GM21381 (cell line): ENCODE data around the gene ZCWPW1.
"Not testable (repeated sequence)": the region's sequence is repeated elsewhere in the genome, so short reads cannot be mapped to it uniquely, and the experiment has no call there.

Source experiments
- ATAC-seq: cut with Tn5 transposase; IDR thresholded peaks from one replicate; pipeline ENCODE4 v1.9.1; 2021; ENCODE audit warnings: mild to moderate bottlenecking, moderate library complexity; ENCODE audit not compliant: unreplicated experiment

ZCWPW1 gene

DNA sequence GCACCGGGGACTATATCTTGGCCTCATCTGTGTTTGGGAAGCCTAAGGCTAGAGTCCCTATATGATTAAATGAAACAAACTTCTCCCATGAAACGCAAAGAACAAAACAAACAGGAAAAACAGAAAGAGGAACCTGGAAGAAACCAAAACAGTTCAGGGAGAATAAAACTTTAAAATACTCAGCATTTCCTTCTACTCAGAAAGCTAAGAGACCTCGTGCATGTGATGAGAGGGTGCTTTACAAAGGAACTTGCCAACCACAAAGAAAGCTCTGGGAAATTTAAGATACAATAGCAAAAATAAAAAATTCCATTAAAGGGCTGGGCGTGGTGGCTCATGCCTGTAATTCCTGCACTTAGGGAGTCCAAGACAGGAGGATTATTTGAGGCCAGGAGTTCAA lies 48.3 kb downstream of the ZCWPW1 start:
- ATAC-seq = no peak

GRCh38 chr7:100378114-100378755 lies 50.3 kb downstream of the ZCWPW1 start:
- ATAC-seq = no peak

GRCh38 chr7:100376066-100376465 lies 52.4 kb downstream of the ZCWPW1 start:
- no peak for ATAC-seq

GRCh38 chr7:100374601-100375000 lies 53.9 kb downstream of the ZCWPW1 start:
- ATAC-seq = no peak

DNA sequence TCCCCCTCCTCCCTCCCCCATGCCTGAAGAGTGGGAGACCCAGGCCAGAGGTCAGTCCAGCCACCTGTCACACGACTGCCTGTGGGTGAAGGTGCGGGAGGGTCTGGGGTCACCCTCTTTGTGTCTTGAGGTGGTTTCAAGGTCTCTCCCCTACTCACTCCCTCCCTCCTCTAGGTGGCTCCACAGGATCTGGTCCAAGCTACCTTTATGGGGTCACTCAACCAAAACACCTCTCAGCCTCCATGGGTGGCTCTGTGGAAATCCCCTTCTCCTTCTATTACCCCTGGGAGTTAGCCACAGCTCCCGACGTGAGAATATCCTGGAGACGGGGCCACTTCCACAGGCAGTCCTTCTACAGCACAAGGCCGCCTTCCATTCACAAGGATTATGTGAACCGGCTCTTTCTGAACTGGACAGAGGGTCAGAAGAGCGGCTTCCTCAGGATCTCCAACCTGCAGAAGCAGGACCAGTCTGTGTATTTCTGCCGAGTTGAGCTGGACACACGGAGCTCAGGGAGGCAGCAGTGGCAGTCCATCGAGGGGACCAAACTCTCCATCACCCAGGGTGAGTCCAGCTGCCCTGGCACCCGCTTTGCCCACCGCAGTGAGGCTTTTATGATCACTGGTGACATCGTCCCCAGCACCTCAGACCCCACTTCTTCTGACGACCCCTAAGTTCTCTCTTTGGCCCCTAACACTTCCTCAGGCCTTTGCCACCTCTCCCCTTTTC lies 54.5 kb downstream of the ZCWPW1 start:
- not testable (repeated sequence) for ATAC-seq

GRCh38 chr7:100373261-100373831 lies 55.2 kb downstream of the ZCWPW1 start, which contains the start of gene PILRA:
Gene PILRA, plus strand, starts transcription at chr7:100373487. Its CDS starts 170 bp downstream, at chr7:100373657.
- no peak for ATAC-seq

DNA sequence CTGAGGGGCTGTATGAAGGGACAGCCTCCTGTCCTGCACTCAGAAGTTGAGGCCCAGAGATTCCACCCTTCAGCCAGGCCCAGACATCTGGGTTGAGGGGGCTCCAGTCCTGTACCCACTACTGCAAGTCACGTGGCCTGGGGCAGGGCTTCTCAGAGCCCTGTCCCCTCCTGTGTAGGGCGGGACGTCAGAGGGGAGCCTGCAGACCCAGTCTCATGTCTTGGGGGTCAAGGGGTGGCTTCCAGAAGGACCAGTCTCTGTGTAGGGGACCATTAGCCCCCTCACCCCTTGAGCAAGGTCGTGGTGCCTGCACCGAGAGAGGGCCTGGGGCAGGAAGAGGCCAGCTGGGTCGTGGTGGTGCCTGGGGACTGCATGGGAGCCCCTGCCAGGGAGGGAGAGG lies 55.8 kb downstream of the ZCWPW1 start:
- ATAC-seq = no peak

GRCh38 chr7:100372256-100372655 lies 56.2 kb downstream of the ZCWPW1 start:
- ATAC-seq = no peak

GRCh38 chr7:100371561-100372171 lies 56.8 kb downstream of the ZCWPW1 start:
- ATAC-seq = no peak

DNA sequence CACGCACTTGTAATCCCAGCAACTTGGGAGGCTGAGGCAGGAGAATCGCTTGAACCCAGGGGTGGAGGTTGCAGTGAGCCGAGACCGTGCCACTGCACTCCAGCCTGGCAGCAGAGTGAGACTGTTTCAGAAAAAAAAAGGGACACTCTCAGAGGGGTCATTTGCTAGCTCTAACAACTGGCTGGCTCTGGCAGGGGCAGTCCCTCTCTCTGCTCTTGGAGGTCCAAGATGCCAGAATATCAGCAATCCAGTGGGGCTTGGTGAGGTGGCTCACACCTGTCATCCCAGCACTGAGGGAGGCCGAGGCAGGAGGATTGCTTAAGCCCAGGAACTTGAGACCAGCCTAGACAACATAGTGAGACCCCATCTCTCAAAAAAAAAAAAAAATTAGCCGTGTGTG lies 57.8 kb downstream of the ZCWPW1 start:
- ATAC-seq = no peak

GRCh38 chr7:100370303-100370702 lies 58.2 kb downstream of the ZCWPW1 start:
- ATAC-seq = no peak

- ATAC-seq = peak; percentile 48
Measured at GRCh38 chr7:100369105-100369504, 59.4 kb downstream of the ZCWPW1 start.

GRCh38 chr7:100367676-100368613 lies 60.6 kb downstream of the ZCWPW1 start:
- ATAC-seq = no peak

DNA sequence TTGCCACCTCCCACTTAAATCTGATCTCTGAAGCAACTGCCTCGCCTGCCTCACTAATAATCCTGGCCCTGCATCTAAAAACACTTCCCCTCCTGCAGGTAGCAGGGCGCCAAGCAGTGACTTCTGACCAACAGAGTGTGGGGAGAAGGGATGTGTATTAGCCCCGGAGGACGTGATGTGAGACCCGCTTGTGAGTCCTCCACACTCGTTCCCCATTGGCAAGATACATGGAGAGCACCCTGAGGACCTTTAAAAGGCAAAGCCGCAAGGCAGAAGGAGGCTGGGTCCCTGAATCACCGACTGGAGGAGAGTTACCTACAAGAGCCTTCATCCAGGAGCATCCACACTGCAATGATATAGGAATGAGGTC lies 61.3 kb downstream of the ZCWPW1 start:
- no peak for ATAC-seq

DNA sequence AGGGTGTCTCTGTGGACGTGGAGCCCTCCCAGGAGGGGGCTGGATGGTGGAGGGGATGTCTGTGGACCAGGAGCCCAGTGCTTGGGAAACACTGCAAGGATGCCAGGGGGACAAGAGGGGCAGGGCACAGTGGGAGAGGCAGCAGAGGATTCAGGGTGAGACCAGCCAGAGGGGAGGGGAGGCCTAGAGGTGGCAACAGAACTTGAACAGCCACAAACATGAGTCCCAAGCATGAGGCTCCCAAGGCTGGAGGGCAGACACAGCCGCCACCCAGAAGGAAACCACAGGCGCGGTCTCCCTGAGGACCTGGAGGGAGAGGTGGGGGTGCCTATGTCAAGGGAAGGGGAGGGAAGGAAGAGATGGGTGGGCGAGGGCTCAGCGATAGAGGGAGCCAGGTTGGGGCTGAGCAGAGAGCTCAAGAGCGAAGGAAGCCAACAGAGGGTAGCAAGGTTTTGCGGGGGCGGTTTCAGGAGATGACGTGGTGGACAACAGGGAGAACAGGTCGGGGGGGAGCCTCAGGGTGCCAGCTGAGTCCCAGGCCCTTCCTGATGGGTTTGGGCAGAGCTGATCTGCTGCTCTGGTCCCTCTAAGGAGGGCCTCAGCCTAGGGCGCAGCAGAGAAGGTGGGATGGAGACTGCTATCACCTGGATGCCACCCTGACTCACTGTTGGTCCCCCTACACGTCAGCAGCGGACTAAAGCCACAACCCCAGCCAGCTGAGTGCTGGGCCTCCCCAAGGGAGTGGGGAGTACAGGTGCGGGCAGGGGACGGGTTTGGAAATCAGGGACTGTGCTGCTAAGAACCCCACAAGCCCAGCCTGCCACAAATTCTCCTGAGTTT lies 61.9 kb downstream of the ZCWPW1 start:
- no peak for ATAC-seq

GRCh38 chr7:100365998-100366367 lies 62.5 kb downstream of the ZCWPW1 start:
- ATAC-seq = not testable (repeated sequence)

DNA sequence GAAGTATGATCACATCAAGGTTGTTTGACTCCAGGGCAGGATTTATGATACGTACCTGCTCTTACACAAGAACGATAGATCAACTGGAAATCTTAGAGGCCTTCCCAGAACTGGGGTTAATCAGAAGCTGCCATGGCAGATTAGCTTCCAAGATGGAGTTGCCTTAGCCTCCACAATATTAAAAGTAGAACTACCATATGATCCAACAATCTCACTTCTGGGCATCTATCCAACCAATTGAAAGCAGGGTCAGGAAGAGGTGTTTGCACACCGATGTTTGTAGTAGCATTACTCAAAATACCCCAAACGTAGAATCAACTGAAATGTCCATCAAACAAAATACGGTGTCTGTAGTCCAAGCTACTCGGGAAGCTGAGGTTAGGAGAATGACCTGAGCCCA lies 64.0 kb downstream of the ZCWPW1 start:
- no peak for ATAC-seq

DNA sequence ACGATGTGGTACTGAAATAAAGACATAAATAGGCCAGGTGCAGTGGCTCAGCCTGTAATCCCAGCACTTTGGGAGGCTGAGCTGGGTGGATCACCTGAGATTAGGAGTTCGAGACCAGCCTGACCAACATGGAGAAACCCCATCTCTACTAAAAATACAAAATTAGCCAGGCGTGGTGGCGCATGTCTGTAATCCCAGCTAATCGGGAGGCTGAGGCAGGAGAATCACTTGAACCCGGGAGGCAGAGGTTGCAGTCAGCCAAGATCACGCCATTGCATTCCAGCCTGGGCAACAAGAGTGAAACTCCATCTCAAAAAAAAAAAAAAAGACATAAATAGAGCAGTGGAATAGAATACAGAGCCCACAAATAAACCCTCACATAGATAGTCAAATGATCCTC lies 64.7 kb downstream of the ZCWPW1 start:
- not testable (repeated sequence) for ATAC-seq

- ATAC-seq = no peak
Measured at GRCh38 chr7:100363098-100363497, 65.4 kb downstream of the ZCWPW1 start.
